Keratinocyte (primary cell): ENCODE results near the gene UROC1. TPM values are rescaled to one million over a fixed set of nuclear protein-coding genes. Genes with fewer than 3 reads are reported as not detected.

Source experiments
- DNase-seq: peaks from one replicate; pipeline ENCODE4 v3.0.0-alpha.2; 2011; ENCODE audit warnings: low read depth, missing footprints, low spot score
- FAIRE-seq: peaks from 2 replicates; lab custom pipeline; 2011; peaks lifted over from hg19 to GRCh38; lab: Jason Lieb, UNC
- H2AFZ ChIP-seq: 2 replicates; pipeline ENCODE4 v1.6.0; 2012; ENCODE audit warnings: low read length, control low read depth, inconsistent platforms; ENCODE audit not compliant: control insufficient read depth
- H3K27ac ChIP-seq: 2 replicates; pipeline ENCODE4 v1.5.1; 2011; ENCODE audit warnings: low read length; ENCODE audit not compliant: control insufficient read depth, insufficient read depth
- H3K27me3 ChIP-seq: 3 replicates; pipeline ENCODE4 v1.6.0; 2011; ENCODE audit warnings: low read length; ENCODE audit not compliant: control insufficient read depth, insufficient read depth; ENCODE audit errors: extremely low read depth
- H3K36me3 ChIP-seq, 2 experiments: 2 replicates in 1 of 2; 3 replicates in 1 of 2; pipeline ENCODE4 v1.5.1; 2011; ENCODE audit warnings: low read length in 2 of 2, mild to moderate bottlenecking in 1 of 2; ENCODE audit not compliant: control insufficient read depth in 2 of 2, insufficient read depth in 2 of 2; ENCODE audit errors: extremely low read depth in 1 of 2
- H3K4me1 ChIP-seq: 3 replicates; pipeline ENCODE4 v1.5.1; 2011; ENCODE audit warnings: low read length; ENCODE audit not compliant: control insufficient read depth, insufficient read depth; ENCODE audit errors: extremely low read depth
- H3K4me2 ChIP-seq: 3 replicates; pipeline ENCODE4 v1.6.0; 2011; ENCODE audit warnings: low read depth, low read length; ENCODE audit not compliant: control insufficient read depth, insufficient read depth; ENCODE audit errors: extremely low read depth
- H3K4me3 ChIP-seq, 3 experiments: fragments of 200-600 bp in 1 of 3; sonication (generic) in 1 of 3; 2 replicates in 2 of 3; 3 replicates in 1 of 3; pipeline ENCODE4 v1.5.1; 2011 to 2016; ENCODE audit warnings: low read length in 3 of 3, mild to moderate bottlenecking in 3 of 3, control low read depth in 2 of 3, inconsistent platforms in 1 of 3, low read depth in 1 of 3, mixed read lengths in 1 of 3, mixed run types in 1 of 3, moderate library complexity in 1 of 3; ENCODE audit not compliant: control insufficient read depth in 2 of 3, insufficient read depth in 2 of 3; ENCODE audit errors: extremely low read depth in 1 of 3
- H3K79me2 ChIP-seq: 2 replicates; pipeline ENCODE4 v1.6.0; 2012; ENCODE audit warnings: low read length; ENCODE audit not compliant: control insufficient read depth, insufficient read depth
- H3K9ac ChIP-seq: 3 replicates; pipeline ENCODE4 v1.6.0; 2011; ENCODE audit warnings: low read length; ENCODE audit not compliant: control insufficient read depth, insufficient read depth; ENCODE audit errors: extremely low read depth
- H3K9me1 ChIP-seq: 3 replicates; pipeline ENCODE4 v1.6.0; 2011; ENCODE audit warnings: low read length; ENCODE audit not compliant: control insufficient read depth, insufficient read depth; ENCODE audit errors: extremely low read depth
- H3K9me3 ChIP-seq: 2 replicates; pipeline ENCODE4 v1.5.1; 2012; ENCODE audit warnings: low read depth, low read length; ENCODE audit not compliant: control insufficient read depth
- H4K20me1 ChIP-seq: 3 replicates; pipeline ENCODE4 v1.6.0; 2011; ENCODE audit warnings: low read length; ENCODE audit not compliant: control insufficient read depth, insufficient read depth; ENCODE audit errors: extremely low read depth
- CTCF ChIP-seq, 3 experiments: IDR thresholded peaks in 1 of 3; conservative IDR thresholded peaks in 1 of 3; optimal IDR thresholded peaks in 1 of 3; 2 replicates in 2 of 3; 3 replicates in 1 of 3; pipeline versions ENCODE3 to v1.5.1; 2011; ENCODE audit warnings: low read length in 3 of 3, mild to moderate bottlenecking in 3 of 3, moderate library complexity in 2 of 3, control low read depth in 1 of 3, inconsistent platforms in 1 of 3; ENCODE audit not compliant: insufficient read depth in 2 of 3; ENCODE audit errors: extremely low read depth in 1 of 3
- EZH2 ChIP-seq: IDR thresholded peaks from one replicate; pipeline ENCODE4 v1.6.1; 2012; ENCODE audit warnings: inconsistent platforms, mild to moderate bottlenecking, low read length, moderate library complexity
- dilution Hi-C: fragments of 300-500 bp; cut with MboI; formaldehyde crosslinking; loops from one replicate; pipeline ENCODE4 v1.7.0; 2020; ENCODE audit warnings: low sequenced_read_pairs; ENCODE audit not compliant: extremely low pct_ligation_motif_present
- polyA plus RNA-seq, 5 experiments: library from polyadenylated mRNA; depleted of rRNA in 3 of 5; stranded (reverse) in 3 of 5; stranded (forward) in 1 of 5; unstranded in 1 of 5; fragments of >200 nt; gene quantifications; 1 replicate in 1 of 5; 2 replicates in 3 of 5; 3 replicates in 1 of 5; pipeline versions ENCODE4 v1.2.1 to v1.2.3, GENCODE V29; 2011 to 2012; ENCODE audit warnings: missing spikeins in 2 of 5, low read depth in 1 of 5, low replicate concordance in 1 of 5

Gene UROC1
- polyA plus RNA-seq, 1 donor (not counting 4 experiments of a cell fraction or from before 2014, with no cell fraction given) = not detected

GRCh38 chr3:126501054-126501453, 16.5 kb downstream of the UROC1 start:
- DNase-seq (no peak), FAIRE-seq (no peak)
- Histone ChIP-seq H3K9ac (no peak overlapping the region), H3K4me3 (no peak overlapping the region), H4K20me1 (no peaks in the 10 kb centered on the region), H2AFZ (no peak overlapping the region), H3K9me1 (no peaks in the 10 kb centered on the region), H3K4me2 (no peak overlapping the region), H3K79me2 (no peaks in the 10 kb centered on the region), H3K27ac (no peak overlapping the region), H3K4me1 (no peaks in the 10 kb centered on the region), H3K9me3 (no peaks in the 10 kb centered on the region), H3K27me3 (peaks cover 14% of the 10 kb centered on the region), H3K36me3 (no peaks in the 10 kb centered on the region)
- TF ChIP-seq CTCF (optimal IDR thresholded peaks at IDR 0.05 in 1 of 3, IDR thresholded peaks at IDR 0.05 in 1 of 3, conservative IDR thresholded peaks at IDR 0.05 in 1 of 3; ENCODE audit: extremely low read depth in 1 of 3, insufficient read depth in 2 of 3, low read length in 3 of 3) (no peak), EZH2 (no peak)
- dilution Hi-C loops = no loop called here

- Histone ChIP-seq H3K27me3 (peaks cover 14% of the 10 kb centered on the region), H3K36me3 (no peaks in the 10 kb centered on the region), H3K4me3 (no peak overlapping the region), H3K9me1 (no peaks in the 10 kb centered on the region), H3K4me2 (no peak overlapping the region), H4K20me1 (no peaks in the 10 kb centered on the region), H3K9ac (no peak overlapping the region), H3K9me3 (no peaks in the 10 kb centered on the region), H3K79me2 (no peaks in the 10 kb centered on the region), H2AFZ (no peak overlapping the region), H3K4me1 (no peaks in the 10 kb centered on the region), H3K27ac (no peak overlapping the region)
- FAIRE-seq (no peak), DNase-seq (no peak)
- dilution Hi-C loops = no loop called here
- TF ChIP-seq EZH2 (no peak), CTCF (optimal IDR thresholded peaks at IDR 0.05 in 1 of 3, IDR thresholded peaks at IDR 0.05 in 1 of 3, conservative IDR thresholded peaks at IDR 0.05 in 1 of 3; ENCODE audit: extremely low read depth in 1 of 3, insufficient read depth in 2 of 3, low read length in 3 of 3) (no peak)
Observed at GRCh38 chr3:126500016-126500415, 17.6 kb downstream of the UROC1 start.
